ENCODE data around the gene LONP2. TPM values are rescaled to one million over a fixed set of nuclear protein-coding genes. Genes with fewer than 3 reads are reported as not detected.

LONP2 gene
- polyA plus RNA-seq, 1 donor from 2014 or later = 38.6 TPM

GRCh38 chr16:48299471-48299870, 55.4 kb downstream of the LONP2 start:
- H3K27ac ChIP-seq (ENCODE audit: low read length) = no peak overlapping the region
- no peaks in the 10 kb centered on the region for H4K20me1 ChIP-seq (ENCODE audit: insufficient read depth)
- H3K27me3 ChIP-seq (ENCODE audit: insufficient read depth, low read depth, low read length) = no peaks in the 10 kb centered on the region

GRCh38 chr16:48300391-48300856, 56.3 kb downstream of the LONP2 start:
- Histone ChIP-seq H2AFZ (ENCODE audit: low read depth, low read length) (no peak overlapping the region), H3K4me2 (ENCODE audit: low read length) (no peak overlapping the region), H3K36me3 (ENCODE audit: insufficient read depth, low read length) (peaks cover 19% of the 10 kb centered on the region), H3K27me3 (ENCODE audit: insufficient read depth, low read depth, low read length) (no peaks in the 10 kb centered on the region), H3K27ac (ENCODE audit: low read length) (no peak overlapping the region), H4K20me1 (ENCODE audit: insufficient read depth) (no peaks in the 10 kb centered on the region), H3K9ac (ENCODE audit: low read length) (no peak overlapping the region), H3K9me2 (ENCODE audit: insufficient read depth, low read length) (no peaks in the 10 kb centered on the region), H3K4me3 (ENCODE audit: low read length) (no peak overlapping the region), H3K9me3 (ENCODE audit: low read length) (no peaks in the 10 kb centered on the region), H3F3A (ENCODE audit: insufficient read depth, low read length, poor library complexity, severe bottlenecking) (no peaks in the 10 kb centered on the region), H3K79me2 (replicated peaks; ENCODE audit: insufficient read depth, low read length) (no peaks in the 10 kb centered on the region)
- TF ChIP-seq POLR2AphosphoS5 (IDR thresholded peaks at IDR 0.05) (no peak), CTCF (IDR thresholded peaks at IDR 0.05; ENCODE audit: poor library complexity, severe bottlenecking) (no peak), TAF1 (IDR thresholded peaks at IDR 0.05; ENCODE audit: low read depth) (no peak), SMC3 (conservative IDR thresholded peaks at IDR 0.05; ENCODE audit: poor library complexity) (no peak), RAD21 (conservative IDR thresholded peaks at IDR 0.05) (no peak), EZH2 (IDR thresholded peaks at IDR 0.05; ENCODE audit: borderline replicate concordance, insufficient read depth, low read length, poor library complexity, severe bottlenecking) (no peak), REST (IDR thresholded peaks at IDR 0.05; ENCODE audit: borderline replicate concordance) (no peak)

More at GRCh38 chr16:48299471-48299870, 55.4 kb downstream of the LONP2 start:
- no peak overlapping the region for H3K4me3 ChIP-seq (ENCODE audit: low read length)
- no peak overlapping the region for H2AFZ ChIP-seq (ENCODE audit: low read depth, low read length)
- no peak overlapping the region for H3K9ac ChIP-seq (ENCODE audit: low read length)
- no peak for TF ChIP-seq EZH2 (IDR thresholded peaks at IDR 0.05; ENCODE audit: borderline replicate concordance, insufficient read depth, low read length, poor library complexity, severe bottlenecking)
- TF ChIP-seq POLR2AphosphoS5 (IDR thresholded peaks at IDR 0.05) = no peak
- TF ChIP-seq REST (IDR thresholded peaks at IDR 0.05; ENCODE audit: borderline replicate concordance) = no peak
- TF ChIP-seq MXI1 (conservative IDR thresholded peaks at IDR 0.05; ENCODE audit: poor library complexity, severe bottlenecking) = no peak
- TF ChIP-seq RAD21 (conservative IDR thresholded peaks at IDR 0.05) = no peak
- no peak for TF ChIP-seq CTCF (IDR thresholded peaks at IDR 0.05; ENCODE audit: poor library complexity, severe bottlenecking)
- no peaks in the 10 kb centered on the region for H3K9me3 ChIP-seq (ENCODE audit: low read length)
- no peaks in the 10 kb centered on the region for H3K79me2 ChIP-seq (replicated peaks; ENCODE audit: insufficient read depth, low read length)
- H3F3A ChIP-seq (ENCODE audit: insufficient read depth, low read length, poor library complexity, severe bottlenecking) = no peaks in the 10 kb centered on the region
- no peaks in the 10 kb centered on the region for H3K9me2 ChIP-seq (ENCODE audit: insufficient read depth, low read length)
- no peak overlapping the region for H3K4me2 ChIP-seq (ENCODE audit: low read length)
- H3K36me3 ChIP-seq (ENCODE audit: insufficient read depth, low read length) = peaks cover 19% of the 10 kb centered on the region

Data from neural cell (in vitro differentiated cells).